NCI-H774 (cell line): ENCODE results near the gene SMYD5.
"Not testable (repeated sequence)": the region's sequence is repeated elsewhere in the genome, so short reads cannot be mapped to it uniquely, and the experiment has no call there.

ENCODE experiments used
- DNase-seq: peaks from one replicate; lab custom pipeline; 2025; lab: John Stamatoyannopoulos, UW

SMYD5 gene

GRCh38 chr2:73260338-73260984 is 46.4 kb downstream of the SMYD5 start:
- DNase-seq = no peak

- no peak for DNase-seq
Measured at GRCh38 chr2:73262108-73262651, 48.1 kb downstream of the SMYD5 start.

GRCh38 chr2:73262691-73263429 is 48.8 kb downstream of the SMYD5 start:
- not testable (repeated sequence) for DNase-seq

- DNase-seq = no peak
Measured at GRCh38 chr2:73263540-73264331, 49.7 kb downstream of the SMYD5 start.

GRCh38 chr2:73264332-73264606 is 50.2 kb downstream of the SMYD5 start:
- DNase-seq = no peak

DNA sequence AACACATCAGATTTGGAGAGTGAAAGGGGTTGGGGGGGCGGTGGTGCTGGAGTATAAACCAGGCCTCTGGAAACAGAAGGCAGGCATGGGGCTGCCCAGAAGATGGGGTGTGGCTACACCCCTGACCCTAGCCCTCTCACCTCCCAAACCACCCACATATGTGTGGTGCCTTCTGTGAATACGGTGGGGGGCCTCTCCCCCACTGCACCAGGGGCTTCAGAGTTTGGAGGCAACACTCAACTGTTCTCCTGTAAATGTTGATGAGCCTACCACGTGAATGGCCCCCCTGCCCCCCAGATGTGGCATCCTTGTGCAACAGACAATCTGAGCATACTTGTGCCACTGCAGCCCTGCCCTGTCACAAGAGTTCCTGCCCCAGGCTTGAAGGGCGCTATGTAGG is 50.7 kb downstream of the SMYD5 start:
- DNase-seq = no peak

DNA sequence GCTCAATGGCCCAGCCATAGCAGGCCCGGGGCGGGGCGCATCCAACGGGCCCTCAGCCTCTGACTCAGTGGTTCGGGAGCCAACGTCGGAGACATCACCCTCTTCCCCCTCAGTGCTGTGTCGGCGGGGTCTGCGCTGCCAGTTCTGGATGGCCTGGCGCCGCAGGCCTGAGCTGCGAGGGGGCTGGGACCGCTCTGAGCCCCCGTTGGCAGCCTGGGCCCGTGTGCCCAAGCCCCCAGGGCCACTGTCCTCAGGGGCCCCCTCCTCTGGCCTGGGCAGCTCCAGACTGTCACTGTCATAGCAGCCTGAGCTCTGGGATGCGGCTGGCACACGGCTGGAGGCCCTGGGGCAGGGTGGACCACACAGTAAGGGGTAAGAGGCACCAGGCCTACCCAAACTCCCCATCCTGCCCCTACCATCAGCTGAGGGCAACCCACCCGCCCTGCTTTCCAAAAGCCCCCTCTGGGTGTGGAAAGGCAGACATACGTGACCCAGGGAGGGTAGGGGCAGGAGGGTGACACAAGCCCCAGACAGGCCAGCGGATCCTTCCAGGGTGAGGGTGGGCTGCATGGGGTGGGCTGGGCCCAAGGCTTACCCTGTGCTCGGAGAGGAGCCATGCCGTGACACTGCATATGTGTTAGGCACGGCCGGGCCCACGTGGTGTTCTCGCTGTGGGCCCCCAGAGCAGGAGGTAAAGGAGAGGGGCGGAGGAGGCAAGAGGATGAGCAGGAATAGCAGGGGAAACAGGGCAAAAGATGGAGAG is 51.4 kb downstream of the SMYD5 start:
- DNase-seq = no peak

GRCh38 chr2:73266061-73266901 is 52.2 kb downstream of the SMYD5 start:
- no peak for DNase-seq

DNA sequence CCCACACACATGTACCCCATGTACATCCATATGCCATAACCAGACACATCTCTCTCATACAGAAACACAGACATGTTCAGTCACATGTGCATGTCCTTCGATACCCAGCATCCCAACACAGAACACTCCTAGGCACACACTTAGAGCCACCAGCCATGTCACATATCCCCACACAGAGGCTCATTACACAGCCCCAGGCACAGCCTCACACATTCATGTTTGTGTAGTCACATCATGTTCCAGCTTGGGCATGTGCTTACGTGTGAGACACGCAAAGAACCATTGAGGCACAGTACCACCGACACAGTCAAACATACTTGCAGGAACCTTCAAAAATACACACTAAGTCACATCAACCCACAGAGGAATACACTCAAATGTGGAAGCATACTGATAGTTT is 53.0 kb downstream of the SMYD5 start:
- DNase-seq = no peak

GRCh38 chr2:73268366-73268829 is 54.4 kb downstream of the SMYD5 start:
- DNase-seq = no peak

DNA sequence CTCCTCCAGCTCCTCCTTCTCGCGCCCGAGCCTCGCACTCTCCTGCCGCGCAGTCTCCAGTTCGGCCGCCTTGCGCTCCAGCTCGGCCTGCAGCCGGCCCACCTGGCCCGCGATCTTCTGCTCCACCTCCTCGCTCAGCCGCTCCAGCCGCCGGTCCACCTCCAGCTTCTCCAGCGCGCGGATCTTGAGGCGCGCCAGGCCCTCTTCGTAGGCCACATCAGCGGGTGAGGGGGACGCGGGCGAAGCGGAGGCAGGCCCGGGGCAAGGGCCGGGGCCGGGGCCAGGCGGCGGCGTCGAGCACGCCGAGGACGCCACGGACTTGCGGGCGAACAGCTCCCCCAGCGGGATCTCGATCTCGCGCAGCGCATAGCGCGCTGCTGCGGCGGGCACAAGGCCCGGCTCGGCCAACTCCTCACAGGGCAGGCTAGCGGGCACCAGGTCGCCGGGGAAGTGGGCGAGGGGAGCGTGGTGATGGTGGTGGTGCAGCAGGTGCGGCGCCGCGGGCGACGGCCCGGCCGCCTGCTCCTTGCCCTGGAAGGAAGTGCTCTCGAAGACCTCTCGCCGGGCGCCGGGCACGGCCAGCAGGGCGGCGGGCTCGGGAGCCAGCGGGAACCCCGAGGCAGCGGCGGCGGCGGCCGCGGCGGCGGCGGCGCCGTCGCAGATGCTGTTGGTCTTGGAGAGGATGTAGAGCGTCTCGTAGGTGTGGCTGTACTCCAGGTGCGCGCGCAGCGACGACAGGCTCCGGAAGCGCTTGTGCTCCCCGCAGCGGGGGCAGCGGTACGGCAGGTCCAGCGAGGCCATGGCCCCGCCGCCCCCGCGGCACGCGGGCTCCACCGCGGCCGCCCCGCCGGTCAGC is 55.0 kb downstream of the SMYD5 start:
- peak; percentile 86 for DNase-seq

GRCh38 chr2:73269686-73270465 is 55.8 kb downstream of the SMYD5 start:
- no peak for DNase-seq

DNA sequence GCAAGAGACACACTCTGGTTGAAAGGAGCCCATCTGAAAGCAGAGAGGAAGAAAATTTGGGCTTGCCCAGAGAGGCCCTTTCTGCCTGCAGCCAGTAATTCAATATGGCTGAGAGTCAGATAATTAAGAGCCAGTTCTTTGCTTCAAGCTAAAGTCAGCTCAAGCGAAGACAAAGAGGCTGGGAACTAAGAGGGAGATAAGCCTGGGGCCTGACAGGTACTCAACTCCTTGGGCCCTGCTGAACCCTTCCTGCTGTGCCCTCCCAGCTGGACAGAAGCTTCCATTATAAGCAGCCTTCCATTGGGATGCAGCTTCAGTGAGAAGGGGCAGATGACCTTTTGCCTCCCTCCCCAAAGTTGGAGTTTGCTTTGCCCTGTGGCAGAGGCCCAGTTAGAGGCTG is 58.2 kb downstream of the SMYD5 start:
- DNase-seq = no peak
